HG02759 (cell line): Measurements from ENCODE around the gene CLGN.
"Not testable (repeated sequence)": the region's sequence is repeated elsewhere in the genome, so short reads cannot be mapped to it uniquely, and the experiment has no call there.

Experiments used
- ATAC-seq: cut with Tn5 transposase; IDR thresholded peaks from one replicate; pipeline ENCODE4 v1.9.1; 2021; ENCODE audit warnings: mild to moderate bottlenecking, moderate library complexity; ENCODE audit not compliant: unreplicated experiment

CLGN gene, protein sequence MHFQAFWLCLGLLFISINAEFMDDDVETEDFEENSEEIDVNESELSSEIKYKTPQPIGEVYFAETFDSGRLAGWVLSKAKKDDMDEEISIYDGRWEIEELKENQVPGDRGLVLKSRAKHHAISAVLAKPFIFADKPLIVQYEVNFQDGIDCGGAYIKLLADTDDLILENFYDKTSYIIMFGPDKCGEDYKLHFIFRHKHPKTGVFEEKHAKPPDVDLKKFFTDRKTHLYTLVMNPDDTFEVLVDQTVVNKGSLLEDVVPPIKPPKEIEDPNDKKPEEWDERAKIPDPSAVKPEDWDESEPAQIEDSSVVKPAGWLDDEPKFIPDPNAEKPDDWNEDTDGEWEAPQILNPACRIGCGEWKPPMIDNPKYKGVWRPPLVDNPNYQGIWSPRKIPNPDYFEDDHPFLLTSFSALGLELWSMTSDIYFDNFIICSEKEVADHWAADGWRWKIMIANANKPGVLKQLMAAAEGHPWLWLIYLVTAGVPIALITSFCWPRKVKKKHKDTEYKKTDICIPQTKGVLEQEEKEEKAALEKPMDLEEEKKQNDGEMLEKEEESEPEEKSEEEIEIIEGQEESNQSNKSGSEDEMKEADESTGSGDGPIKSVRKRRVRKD

DNA sequence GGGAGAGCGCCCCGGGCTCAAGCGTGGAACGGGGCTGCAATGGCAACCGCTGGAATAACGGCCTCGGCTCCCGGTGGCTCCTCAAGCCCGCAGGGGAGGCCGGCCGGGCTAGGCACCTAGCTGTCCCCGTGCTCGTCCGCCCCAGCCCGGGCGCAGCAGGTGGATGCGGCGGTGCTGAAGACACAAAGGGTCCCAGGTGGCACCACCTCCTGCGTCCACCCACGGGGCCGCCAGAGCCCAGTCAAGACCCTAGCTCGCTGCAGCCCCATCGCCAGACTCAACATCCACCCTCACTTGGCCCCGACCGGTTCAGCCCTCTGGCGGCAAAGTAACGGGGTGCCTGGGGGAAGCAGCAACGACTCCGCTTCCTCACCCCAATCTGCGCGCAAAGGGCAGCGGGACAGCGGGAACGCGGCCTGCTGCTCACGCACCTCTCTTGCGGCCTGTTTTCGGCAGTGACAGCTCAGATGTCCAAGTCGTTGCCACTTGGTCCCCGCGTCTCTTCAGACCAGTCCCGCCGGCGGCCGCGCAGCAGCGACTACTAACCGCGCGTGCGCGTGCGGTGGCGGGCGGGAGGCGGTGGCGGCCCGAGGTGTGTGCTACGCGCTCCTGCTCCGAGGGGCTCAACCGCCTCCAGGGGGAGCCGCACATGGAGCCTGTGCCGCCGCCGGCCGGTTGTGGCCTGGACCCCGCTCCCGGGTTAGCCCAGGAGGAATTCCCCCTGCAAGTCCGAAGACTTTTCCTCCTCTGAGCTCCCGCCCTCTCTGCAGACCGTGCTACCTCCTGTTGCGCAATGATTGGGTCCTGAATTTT is at the start of gene CLGN:
Gene CLGN (minus strand): TSS at position 543 of the 813 bp plus-strand sequence. CDS start 14,570 bp downstream, outside the sequence.
- ATAC-seq = peak; percentile 94

DNA sequence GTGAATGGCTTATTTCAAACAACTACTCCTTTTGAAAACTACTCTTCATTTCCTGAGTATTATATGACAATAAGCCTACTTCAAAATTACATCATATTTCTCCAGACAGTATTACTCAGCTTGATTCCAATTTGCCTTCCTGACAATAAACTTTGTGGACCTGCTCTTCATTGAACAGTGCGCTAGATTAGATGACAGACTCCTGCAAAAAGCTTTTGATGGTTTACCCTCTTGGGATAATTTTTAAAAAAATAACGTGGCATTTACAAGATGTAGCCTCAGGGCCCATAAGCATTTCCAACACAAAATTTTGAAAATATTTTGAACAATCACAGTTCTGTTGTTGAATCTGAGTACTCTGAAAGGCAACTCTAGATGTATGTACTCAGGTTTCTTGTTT is 44.7 kb upstream of the CLGN start:
- no peak for ATAC-seq

DNA sequence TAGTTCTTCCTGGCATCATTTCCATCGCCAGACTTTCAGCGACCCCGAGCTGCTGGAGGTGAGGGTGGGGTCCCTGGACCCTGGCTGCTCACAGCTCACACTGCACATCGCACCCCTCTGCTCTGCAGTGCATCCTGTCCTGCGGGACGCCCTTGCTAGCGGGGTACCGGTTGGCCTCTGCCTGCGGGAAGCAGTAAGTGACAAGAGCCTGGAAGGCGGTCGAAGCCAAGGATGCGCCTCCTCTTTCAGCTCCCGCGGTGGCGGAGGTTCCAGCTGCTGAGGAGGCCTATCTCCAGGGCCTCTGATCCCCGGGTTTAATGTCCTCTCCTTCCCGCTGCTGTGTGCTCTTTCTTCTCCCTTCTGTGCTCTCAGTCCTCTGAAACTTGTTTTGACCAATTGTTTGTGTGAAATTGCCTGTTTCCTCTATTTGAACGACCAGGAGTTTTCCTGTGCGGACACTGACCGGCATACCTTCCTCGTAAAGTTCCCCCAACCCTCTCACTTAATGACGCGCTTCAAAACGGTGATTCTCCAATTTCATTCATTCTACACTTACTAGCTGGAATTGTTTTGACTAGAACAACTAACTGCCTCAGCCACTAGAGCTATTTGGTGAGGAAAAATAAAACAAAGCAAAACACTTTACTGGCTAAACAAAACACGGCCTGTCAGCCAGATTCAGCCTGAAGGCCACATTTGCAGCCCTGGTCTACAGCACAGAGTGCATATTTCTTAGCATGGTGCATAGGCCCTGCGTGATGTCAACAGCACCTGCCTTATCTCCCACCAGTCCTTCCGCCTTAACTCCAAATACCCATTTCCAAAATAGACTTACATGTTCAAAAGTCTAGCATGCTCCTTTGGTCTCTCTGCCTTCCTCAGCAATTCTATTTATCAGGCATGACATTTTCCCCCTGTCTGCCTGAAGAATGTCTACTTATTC is 42.6 kb upstream of the CLGN start:
- no peak for ATAC-seq

DNA sequence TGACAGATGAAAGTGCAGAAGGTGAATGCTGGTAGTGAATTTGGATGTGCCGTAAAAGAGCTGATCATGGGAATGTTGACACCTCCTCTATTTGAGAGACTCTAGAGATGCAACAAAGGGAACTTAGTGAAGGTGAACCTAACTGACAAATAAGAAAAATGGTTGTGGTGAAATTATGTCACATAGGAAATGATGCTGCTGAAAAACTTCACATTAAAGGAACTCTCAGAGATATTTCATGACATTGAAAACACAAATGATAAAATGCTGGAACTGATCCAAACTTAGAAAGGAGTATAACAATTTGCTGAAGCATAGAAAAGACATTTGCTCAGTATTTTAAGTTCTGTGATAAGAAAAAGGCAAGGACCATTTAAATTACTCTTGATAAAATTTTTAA is 38.7 kb upstream of the CLGN start:
- no peak for ATAC-seq

DNA sequence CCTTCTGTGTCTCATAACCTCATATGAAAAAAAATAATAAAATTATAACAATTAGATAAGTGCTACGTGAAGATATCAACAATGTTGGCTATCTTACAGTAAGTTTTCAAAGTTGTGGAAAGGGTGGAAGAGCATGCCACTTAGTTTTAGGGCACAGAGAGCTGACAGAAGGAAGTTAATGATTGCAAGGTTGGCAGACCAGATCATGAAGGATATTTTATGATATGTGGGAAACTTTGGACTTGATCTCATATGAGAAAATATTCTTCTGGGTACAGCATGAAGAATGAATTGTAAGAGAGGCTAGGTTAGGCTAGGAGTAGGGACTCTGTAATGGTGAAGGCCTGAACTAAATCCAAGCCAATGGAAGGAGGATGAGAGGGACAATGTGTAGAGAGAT is 36.2 kb upstream of the CLGN start:
- no peak for ATAC-seq

DNA sequence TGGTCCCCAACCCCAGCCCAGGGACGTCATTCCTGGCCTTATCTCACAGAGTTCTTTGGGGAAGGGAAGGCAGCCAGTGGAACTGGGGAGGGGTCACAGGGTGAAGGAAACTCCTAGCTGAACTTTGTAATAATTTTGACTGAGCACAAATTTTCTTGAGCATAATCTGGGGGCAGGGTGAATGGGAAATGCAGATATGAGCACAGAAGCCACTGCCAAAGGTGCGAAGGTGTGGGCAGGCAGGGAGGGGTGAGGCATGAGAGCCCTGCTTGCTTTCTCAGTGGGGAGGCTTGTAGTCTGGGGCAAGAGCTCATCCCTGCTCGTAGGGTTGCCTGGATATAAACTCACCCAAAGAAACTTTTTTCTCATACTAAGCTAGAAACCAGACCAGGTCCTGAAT is 35.7 kb upstream of the CLGN start:
- ATAC-seq = no peak

DNA sequence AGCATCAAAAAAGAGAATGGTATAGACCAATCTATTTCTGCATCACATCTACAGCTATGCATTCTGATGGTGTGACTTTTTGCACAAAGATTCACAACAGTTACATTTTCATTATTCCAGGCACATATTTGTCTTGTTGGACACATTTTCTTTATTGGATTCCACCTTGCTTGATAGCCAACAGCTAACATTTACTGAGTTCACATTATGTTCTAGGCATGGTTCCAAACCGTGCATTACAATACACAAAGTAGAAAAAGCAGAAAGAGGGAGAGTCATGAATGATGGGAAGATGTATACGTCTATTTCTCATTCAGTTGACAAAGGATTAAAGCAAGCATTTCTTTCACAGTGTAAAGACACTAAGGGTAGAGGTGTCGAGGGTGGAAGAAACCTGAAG is 22.9 kb upstream of the CLGN start:
- no peak for ATAC-seq

DNA sequence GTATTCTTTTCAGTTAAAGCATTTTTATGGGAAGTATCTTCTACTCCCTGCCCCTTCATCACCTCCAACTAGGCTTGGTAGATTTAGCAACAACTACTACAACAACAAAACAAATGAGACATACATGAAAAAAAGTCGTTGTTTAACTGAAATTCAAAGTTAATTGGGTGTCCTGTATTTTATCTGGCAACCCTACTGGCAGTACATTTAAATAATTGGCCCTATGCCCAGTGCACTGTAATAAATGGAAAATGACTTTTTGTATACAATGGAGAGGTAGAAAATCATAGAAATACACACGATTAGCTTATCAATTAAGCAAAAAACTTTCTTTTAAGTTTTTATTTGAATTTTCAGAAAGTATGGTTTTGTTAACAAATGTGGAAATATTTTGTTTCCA is 21.4 kb upstream of the CLGN start:
- ATAC-seq = no peak

DNA sequence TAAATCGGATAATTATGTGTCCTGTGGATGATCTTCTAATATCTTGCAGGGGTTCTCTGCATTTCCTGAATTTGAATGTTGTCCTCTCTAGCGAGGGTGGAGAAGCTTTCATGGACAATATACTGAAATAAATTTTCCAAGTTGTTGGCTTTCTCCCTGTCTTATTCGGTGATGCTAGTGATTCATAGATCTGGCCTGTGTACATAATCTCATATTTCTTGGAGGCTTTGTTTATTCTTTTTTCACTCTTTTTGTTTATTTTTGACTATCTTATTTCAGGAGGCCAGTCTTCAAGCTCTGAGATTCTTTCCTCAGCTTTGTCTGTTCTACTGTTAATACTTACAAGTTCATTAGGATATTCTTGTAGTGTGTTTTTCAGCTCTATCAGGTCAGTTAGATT is 20.7 kb upstream of the CLGN start:
- ATAC-seq = no peak

DNA sequence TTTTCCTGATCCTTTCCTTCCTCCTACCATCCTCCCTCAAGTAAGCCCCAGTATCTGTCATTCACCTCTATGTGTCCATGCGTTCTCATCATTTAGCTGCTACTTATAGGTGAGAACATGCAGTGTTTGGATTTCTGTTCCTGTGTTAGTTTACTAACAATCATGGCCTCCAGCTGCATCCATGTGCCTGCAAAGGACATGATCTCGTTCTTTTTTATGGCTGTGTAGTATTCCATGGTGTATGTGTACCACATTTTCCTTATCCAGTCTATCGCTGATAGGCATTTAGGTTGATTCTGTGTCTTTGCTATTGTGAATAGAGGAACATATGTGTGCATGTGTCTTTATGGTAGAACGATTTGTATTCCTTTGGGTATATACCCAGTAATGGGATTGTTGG is 16.9 kb upstream of the CLGN start:
- not testable (repeated sequence) for ATAC-seq

DNA sequence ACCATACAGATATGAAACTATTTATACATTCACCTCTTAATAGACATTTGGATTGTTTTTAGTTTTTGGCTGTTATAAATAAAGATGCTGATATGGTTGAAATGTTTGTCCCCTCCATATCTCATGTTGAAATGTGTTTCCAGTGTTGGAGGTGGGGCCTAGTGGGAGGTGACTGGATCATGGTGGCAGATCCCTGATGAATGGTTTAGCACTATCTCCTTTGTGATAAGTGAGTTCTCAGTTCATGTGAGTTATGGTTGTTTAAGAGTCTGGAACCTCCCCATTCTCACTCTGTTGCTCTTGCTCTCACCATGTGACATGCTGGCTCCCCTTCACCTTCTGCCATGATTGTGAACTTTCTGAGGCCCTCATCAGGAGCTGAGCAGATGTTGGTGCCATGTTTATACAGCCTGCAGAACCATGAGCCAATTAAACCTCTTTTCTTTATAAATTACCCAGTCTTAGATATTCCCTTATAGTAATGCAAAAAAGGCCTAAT is 12.2 kb upstream of the CLGN start:
- ATAC-seq = no peak

DNA sequence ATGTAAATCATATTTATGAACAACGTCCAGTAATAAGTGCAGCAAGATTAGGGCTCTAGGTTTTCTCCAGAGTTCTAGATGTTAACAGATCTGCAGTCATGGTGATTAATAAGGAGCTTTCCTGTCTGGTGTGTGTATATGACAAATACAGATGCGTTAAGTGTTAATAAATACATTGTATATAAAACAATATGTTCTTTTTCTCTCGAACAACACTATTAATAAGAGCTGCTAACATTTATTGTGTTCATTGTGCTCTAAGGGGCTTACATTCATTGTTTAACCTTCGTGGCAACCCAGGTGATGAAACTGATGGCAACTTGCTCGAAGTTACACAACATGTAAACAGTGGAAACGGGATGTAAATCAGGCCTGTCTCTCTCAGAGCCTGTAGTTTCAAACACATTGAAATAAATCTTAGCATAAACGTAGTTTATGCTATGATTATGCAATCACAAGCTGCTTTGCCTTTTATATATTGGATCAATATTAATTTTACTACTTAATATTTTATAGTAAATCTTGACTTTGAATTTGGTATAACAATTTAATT is 547 bp upstream of the CLGN start:
- no peak for ATAC-seq

DNA sequence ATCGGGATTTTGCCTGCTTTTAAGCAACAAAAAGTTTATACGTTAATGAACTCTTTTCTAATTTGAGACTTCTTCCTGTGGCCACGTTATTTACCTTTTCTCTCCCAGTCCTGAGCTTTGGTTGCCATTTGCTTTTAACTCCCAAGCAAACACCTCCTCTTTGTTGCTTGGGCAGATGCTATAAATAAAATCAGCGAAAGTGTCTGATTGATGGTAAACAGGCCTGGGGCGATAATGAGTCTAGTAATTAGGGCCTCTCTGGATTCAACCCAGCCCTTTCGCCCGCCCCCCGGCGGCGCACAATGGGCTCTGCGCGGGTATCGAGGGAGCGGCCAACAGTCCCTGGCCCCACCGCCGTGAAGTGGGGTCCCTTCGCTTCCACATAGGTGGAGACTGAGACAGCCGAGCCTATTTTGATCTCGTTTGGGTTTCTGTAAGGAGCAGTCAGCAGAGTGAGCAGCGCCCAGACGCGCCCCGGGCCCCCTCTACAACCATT is 790 bp downstream of the CLGN start:
- ATAC-seq = peak; percentile 24

DNA sequence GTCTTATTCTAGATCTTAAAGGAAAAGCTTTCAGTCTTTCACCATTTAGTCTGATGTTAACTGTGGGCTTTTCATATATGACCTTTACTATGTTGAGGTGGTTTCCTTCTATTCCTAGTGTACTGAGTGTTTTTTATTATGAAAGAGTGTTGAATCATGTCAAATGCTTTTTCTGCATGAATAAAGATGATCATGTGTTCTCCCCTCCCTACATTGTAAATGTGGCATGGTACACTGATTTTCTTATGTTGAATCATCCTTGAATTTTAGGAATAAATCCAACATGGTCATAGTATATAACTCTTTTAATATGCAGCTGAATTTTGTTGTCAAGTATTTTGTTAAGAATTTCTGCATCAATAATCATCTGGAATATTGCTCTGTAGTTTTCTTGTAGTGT is 4.3 kb downstream of the CLGN start:
- ATAC-seq = no peak

DNA sequence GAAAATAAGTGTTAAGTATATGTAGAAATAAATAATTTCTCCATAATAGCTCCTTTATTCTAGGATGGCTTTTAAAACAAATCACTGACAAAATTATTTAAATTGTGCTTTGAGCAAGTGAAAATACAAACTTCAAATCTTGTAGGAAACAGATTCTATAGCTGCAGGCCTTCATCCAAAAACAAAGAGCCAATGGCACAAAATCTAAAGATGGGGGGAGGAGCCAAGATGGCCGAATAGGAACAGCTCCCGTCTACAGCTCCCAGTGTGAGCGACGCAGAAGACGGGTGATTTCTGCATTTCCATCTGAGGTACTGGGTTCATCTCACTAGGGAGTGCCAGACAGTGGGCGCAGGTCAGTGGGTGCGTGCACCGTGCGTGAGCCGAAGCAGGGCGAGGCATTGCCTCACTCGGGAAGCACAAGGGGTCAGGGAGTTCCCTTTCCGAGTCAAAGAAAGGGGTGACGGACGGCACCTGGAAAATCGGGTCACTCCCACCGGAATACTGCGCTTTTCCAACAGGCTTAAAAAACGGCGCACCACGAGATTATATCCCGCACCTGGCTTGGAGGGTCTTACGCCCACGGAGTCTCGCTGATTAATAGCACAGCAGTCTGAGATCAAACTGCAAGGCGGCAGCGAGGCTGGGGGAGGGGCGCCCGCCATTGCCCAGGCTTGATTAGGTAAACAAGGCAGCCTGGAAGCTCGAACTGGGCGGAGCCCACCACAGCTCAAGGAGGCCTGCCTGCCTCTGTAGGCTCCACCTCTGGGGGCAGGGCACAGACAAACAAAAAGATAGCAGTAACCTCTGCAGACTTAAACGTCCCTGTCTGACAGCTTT is 14.1 kb downstream of the CLGN start:
- ATAC-seq = not testable (repeated sequence)

DNA sequence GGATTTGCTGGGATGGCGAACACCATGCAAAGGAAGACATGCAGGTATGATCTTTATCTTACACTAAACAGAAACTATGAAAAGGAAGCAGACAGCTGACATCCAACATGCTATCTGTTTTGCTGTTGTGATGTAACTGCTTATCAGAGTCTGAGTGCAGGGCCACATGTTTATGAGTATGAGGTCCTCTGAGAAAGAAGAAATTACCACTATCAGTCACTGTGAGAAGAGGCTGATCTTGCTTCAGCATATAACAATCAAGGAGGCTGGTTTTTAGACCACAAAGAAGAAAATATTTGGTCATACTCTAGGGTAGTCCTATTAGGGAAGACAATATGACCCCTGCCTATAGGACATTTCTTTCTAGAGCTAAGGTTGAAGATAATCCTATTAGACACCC is 18.5 kb downstream of the CLGN start:
- no peak for ATAC-seq

DNA sequence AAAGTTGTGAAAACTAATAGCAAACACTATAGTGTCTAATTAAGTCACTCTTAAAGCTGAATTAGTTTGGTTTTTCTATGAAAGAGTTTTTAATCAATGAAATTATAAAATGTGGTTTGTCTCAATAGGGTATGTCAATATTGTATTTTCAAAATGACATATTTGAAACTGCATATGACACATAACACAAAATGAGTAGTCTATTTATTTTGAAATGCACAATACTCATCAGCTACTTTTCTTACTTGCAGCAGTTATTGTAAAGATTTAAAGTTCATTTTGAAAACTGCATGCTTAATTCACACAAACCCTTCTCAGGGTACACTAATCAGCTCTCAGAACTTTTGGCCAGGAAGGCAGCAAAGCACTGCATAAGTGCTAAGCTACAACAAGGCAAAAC is 21.2 kb downstream of the CLGN start:
- no peak for ATAC-seq

DNA sequence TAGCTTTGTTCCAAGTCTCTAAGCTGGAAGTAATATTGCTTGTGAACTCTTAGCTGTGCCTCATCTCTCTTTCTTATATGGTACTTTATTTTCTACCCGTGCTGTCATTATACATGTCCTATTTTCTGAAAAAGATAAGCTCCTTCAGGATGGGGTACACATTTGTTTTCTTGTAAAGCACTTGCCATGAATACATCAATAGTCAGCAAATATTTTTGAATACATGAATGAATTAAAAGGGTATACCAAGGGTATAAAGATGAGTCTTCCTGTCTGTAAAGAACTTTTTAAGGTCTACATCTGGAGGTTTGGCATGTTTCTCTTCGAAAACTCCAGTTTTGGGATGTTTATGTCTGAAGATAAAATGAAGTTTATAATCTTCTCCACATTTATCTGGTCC is 27.3 kb downstream of the CLGN start:
- no peak for ATAC-seq

DNA sequence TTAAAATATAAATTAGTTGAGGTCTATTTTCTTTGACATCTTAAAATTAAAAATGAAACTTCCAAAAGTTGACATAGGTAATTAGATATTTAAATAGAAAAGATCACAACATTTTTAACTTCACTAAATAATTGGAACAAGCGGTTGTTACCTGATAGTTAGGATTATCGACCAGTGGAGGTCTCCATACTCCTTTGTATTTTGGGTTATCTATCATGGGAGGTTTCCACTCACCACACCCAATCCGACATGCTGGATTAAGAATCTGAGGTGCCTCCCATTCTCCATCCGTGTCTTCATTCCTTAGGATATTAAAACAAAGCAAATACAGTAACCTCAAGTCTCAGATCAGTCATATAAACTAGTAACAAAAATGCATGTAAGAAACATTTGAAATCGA is 31.8 kb downstream of the CLGN start:
- no peak for ATAC-seq
